ENCODE data around the gene PAIP2.

PAIP2 gene

GRCh38 chr5:139393497-139394122 lies 52.0 kb downstream of the PAIP2 start:
- peak overlapping the region; percentile 88 for H3K4me3 ChIP-seq (ENCODE audit: low read depth, low read length)
- TF ChIP-seq CTCF (IDR thresholded peaks at IDR 0.05; ENCODE audit: insufficient read depth, low read depth, low read length, missing control alignments), result no peak
- no peak for DNase-seq (ENCODE audit: low read depth)

GRCh38 chr5:139394123-139394653 lies 52.5 kb downstream of the PAIP2 start:
- peak overlapping the region; percentile 88 for H3K4me3 ChIP-seq (ENCODE audit: low read depth, low read length)
- peak; percentile 88 for DNase-seq (ENCODE audit: low read depth)
- TF ChIP-seq CTCF (IDR thresholded peaks at IDR 0.05; ENCODE audit: insufficient read depth, low read depth, low read length, missing control alignments), result peak; percentile 75

- peak within 1 kb of the TSS; percentile 88 for H3K4me3 ChIP-seq (ENCODE audit: low read depth, low read length)
- no peak for DNase-seq (ENCODE audit: low read depth)
- TF ChIP-seq CTCF (IDR thresholded peaks at IDR 0.05; ENCODE audit: insufficient read depth, low read depth, low read length, missing control alignments), result no peak
Observed at GRCh38 chr5:139394654-139395566, 53.3 kb downstream of the PAIP2 start, which contains the start of gene PROB1. Gene PROB1 (minus strand): TSS chr5:139395104. CDS start chr5:139395081, 23 bp downstream.

GRCh38 chr5:139395844-139396640 lies 54.4 kb downstream of the PAIP2 start:
- no peak overlapping the region; the same call in 1 of the 2 replicates for H3K4me3 ChIP-seq (ENCODE audit: low read depth, low read length)
- peak; percentile 76 for DNase-seq (ENCODE audit: low read depth)
- no peak for TF ChIP-seq CTCF (IDR thresholded peaks at IDR 0.05; ENCODE audit: insufficient read depth, low read depth, low read length, missing control alignments)

- H3K4me3 ChIP-seq (ENCODE audit: low read depth, low read length), result no peak overlapping the region
- DNase-seq (ENCODE audit: low read depth), result no peak
- TF ChIP-seq CTCF (IDR thresholded peaks at IDR 0.05; ENCODE audit: insufficient read depth, low read depth, low read length, missing control alignments), result no peak
Observed at GRCh38 chr5:139396691-139397090, 55.0 kb downstream of the PAIP2 start.

- no peak for DNase-seq (ENCODE audit: low read depth)
- H3K4me3 ChIP-seq (ENCODE audit: low read depth, low read length), result no peak overlapping the region
- TF ChIP-seq CTCF (IDR thresholded peaks at IDR 0.05; ENCODE audit: insufficient read depth, low read depth, low read length, missing control alignments), result no peak
Observed at GRCh38 chr5:139397921-139398320, 56.3 kb downstream of the PAIP2 start.
